Endodermal cell (in vitro differentiated cells): ENCODE data around the gene ABI2. TPM values are rescaled to one million over a fixed set of nuclear protein-coding genes. Genes with fewer than 3 reads are reported as not detected.

Experiments
- DNase-seq: peaks from one replicate; pipeline ENCODE4 v3.0.0-alpha.2; 2017
- H3K27ac ChIP-seq: 2 replicates; pipeline ENCODE4 v1.5.1; 2013; ENCODE audit warnings: mild to moderate bottlenecking, low read depth, low read length, moderate library complexity
- H3K27me3 ChIP-seq: 2 replicates; pipeline ENCODE4 v1.6.1; 2013; ENCODE audit warnings: mild to moderate bottlenecking, low read length, moderate library complexity; ENCODE audit not compliant: insufficient read depth, control insufficient read depth, poor library complexity, severe bottlenecking
- H3K36me3 ChIP-seq: 2 replicates; pipeline ENCODE4 v1.7.0; 2013; ENCODE audit warnings: mild to moderate bottlenecking, low read length, moderate library complexity; ENCODE audit not compliant: control insufficient read depth, insufficient read depth
- H3K4me1 ChIP-seq: one replicate; pipeline ENCODE4 v1.7.0; 2013; ENCODE audit warnings: low read length; ENCODE audit not compliant: control insufficient read depth, insufficient read depth
- H3K4me3 ChIP-seq: 2 replicates; pipeline ENCODE4 v1.5.1; 2013; ENCODE audit warnings: mild to moderate bottlenecking, low read length, moderate library complexity
- H3K9ac ChIP-seq: 2 replicates; pipeline ENCODE4 v1.6.1; 2013; ENCODE audit warnings: mild to moderate bottlenecking, low read length, moderate library complexity; ENCODE audit not compliant: poor library complexity, severe bottlenecking; ENCODE audit errors: extremely low read depth
- H3K9me3 ChIP-seq: 2 replicates; pipeline ENCODE4 v1.6.1; 2013; ENCODE audit warnings: mild to moderate bottlenecking, low read length, moderate library complexity; ENCODE audit not compliant: control insufficient read depth
- H3K27ac Mint-ChIP-seq: 2 replicates; pipeline ENCODE4 v1.8.0; 2020; ENCODE audit warnings: mixed read lengths
- H3K27me3 Mint-ChIP-seq: 2 replicates; pipeline ENCODE4 v1.8.0; 2021; ENCODE audit warnings: mild to moderate bottlenecking, mixed read lengths; ENCODE audit not compliant: insufficient read depth
- H3K36me3 Mint-ChIP-seq: 2 replicates; pipeline ENCODE4 v1.8.0; 2020; ENCODE audit warnings: low read depth, mixed read lengths
- H3K4me1 Mint-ChIP-seq: 2 replicates; pipeline ENCODE4 v1.8.0; 2020; ENCODE audit warnings: mixed read lengths
- H3K4me3 Mint-ChIP-seq: 2 replicates; pipeline ENCODE4 v1.8.0; 2020; ENCODE audit warnings: mild to moderate bottlenecking, moderate library complexity, mixed read lengths
- H3K9me3 Mint-ChIP-seq: 2 replicates; pipeline ENCODE4 v1.8.0; 2020; ENCODE audit warnings: mild to moderate bottlenecking, mixed read lengths
- WGBS, 2 experiments: methylation state at CpG; one replicate each; pipeline versions ENCODE4 v1.1.5 to v1.1.7; 2013; ENCODE audit warnings: missing lambda C conversion rate in 2 of 2, mixed read lengths in 1 of 2; ENCODE audit not compliant: insufficient coverage in 1 of 2, insufficient read length in 1 of 2; 5-methylcytosine and 5-hydroxymethylcytosine counted together
- total RNA-seq, 2 donors: library from RNA; stranded (reverse); fragmentation: NEBNext Ultra II Directional in 1 of 2; extraction: Animal tissue kit (Norgen Biotek cat#: 25700) in 1 of 2; gene quantifications; 2 replicates in 1 of 2; 3 replicates in 1 of 2; pipeline ENCODE4 v1.2.1, GENCODE V29; 2021
- TF ChIP-seq, protein P1 (sequence below): fragments of 200-600 bp; sonication (generic); conservative IDR thresholded peaks from 2 replicates; pipeline ENCODE4 v1.5.0; 2021; ENCODE audit warnings: antibody characterized with exemption, mild to moderate bottlenecking

ABI2 gene
- total RNA-seq, 2 donors from 2014 or later = 115 to 139 TPM

DNA sequence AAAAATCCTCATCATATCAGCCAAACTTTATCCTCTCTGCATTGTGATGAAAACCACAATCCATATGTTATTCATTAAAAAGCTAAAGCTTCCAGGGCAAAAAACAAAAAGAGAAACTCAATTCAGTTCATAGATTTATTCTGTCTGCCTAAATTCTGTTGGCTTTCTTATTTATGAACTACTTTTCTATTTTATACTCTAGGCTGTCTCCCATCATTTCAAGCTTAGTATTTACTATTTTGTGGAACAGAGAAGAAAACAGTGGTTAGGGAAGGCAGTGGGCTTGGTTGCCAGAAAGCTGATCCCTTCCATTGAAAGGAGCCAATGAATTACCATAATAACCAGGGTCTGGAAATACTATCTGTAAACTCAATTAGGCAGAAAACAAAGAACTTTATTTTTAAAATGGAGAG lies 135.1 kb downstream of the ABI2 start:
- Histone ChIP-seq H3K27ac (no peak overlapping the region), H3K9ac (no peak overlapping the region), H3K4me1 (no peaks in the 10 kb centered on the region), H3K36me3 (peaks cover 33% of the 10 kb centered on the region), H3K27me3 (no peaks in the 10 kb centered on the region), H3K4me3 (no peak overlapping the region), H3K9me3 (no peaks in the 10 kb centered on the region)
- no peak for DNase-seq
- H3K27me3 Mint-ChIP-seq = no peaks in the 10 kb centered on the region
- no peaks in the 10 kb centered on the region for H3K9me3 Mint-ChIP-seq
- no peak overlapping the region for H3K27ac Mint-ChIP-seq
- no peak overlapping the region for H3K4me3 Mint-ChIP-seq
- TF ChIP-seq, protein P1, sequence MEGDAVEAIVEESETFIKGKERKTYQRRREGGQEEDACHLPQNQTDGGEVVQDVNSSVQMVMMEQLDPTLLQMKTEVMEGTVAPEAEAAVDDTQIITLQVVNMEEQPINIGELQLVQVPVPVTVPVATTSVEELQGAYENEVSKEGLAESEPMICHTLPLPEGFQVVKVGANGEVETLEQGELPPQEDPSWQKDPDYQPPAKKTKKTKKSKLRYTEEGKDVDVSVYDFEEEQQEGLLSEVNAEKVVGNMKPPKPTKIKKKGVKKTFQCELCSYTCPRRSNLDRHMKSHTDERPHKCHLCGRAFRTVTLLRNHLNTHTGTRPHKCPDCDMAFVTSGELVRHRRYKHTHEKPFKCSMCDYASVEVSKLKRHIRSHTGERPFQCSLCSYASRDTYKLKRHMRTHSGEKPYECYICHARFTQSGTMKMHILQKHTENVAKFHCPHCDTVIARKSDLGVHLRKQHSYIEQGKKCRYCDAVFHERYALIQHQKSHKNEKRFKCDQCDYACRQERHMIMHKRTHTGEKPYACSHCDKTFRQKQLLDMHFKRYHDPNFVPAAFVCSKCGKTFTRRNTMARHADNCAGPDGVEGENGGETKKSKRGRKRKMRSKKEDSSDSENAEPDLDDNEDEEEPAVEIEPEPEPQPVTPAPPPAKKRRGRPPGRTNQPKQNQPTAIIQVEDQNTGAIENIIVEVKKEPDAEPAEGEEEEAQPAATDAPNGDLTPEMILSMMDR = no peak
- peaks cover 18% of the 10 kb centered on the region for H3K36me3 Mint-ChIP-seq
- H3K4me1 Mint-ChIP-seq = no peaks in the 10 kb centered on the region

DNA sequence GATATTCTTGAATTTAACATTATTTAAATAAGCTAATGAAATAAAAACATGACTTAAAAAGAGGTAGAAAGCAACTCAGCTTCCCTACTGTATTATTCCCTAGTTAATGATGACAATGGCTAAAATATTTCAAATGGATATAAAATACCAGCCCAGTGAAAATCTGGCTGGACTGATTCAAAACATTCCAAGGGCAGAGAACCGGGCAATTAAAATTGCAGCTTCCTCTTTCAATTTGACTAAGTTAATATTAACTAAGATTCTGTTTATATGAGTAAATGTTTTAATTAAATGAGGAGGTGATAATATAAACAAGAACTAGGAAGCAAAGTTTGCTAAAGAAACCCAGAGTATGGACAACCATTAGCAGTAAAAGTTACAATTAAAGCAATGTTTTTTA lies 141.4 kb downstream of the ABI2 start:
- no peaks in the 10 kb centered on the region for H3K36me3 Mint-ChIP-seq
- no peaks in the 10 kb centered on the region for H3K36me3 ChIP-seq
- WGBS, 2 experiments = 100% methylated on average over 1 of the region's 1 CpG; no CpG with 5 or more reads in 1 of the 2 experiments

DNA sequence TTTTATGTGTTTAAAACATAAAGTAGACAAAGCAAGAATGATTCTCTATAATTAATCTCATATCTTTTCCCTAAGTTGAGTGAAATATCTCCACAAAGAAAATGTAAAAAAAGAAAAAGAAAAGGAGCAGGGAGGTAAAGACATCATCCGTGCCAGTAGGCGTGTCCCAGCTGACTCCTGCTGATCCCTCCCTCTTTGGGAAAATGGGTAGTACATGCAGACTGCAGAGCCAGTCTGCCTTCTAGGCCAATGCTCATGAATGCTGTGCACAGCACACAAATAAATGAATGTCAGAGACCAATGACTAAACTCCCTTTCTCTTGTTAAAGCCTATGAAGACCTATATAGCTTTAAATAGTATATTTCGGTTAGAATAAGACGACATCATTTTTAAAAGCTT lies 142.2 kb downstream of the ABI2 start:
- H3K27me3 Mint-ChIP-seq = no peaks in the 10 kb centered on the region
- no peaks in the 10 kb centered on the region for H3K9me3 Mint-ChIP-seq
- DNase-seq = no peak
- no peaks in the 10 kb centered on the region for H3K4me1 ChIP-seq
- 87 to 92% methylated on average over 3 to 4 of the region's 4 CpGs for WGBS, 2 experiments
- no peak overlapping the region for H3K27ac ChIP-seq
- TF ChIP-seq, protein P1 = no peak
- no peaks in the 10 kb centered on the region for H3K9me3 ChIP-seq
- no peak overlapping the region for H3K4me3 ChIP-seq
- H3K27ac Mint-ChIP-seq = no peak overlapping the region
- no peak overlapping the region for H3K4me3 Mint-ChIP-seq
- H3K4me1 Mint-ChIP-seq = no peaks in the 10 kb centered on the region
- H3K36me3 Mint-ChIP-seq = no peaks in the 10 kb centered on the region
- H3K9ac ChIP-seq = no peak overlapping the region
- no peaks in the 10 kb centered on the region for H3K27me3 ChIP-seq
- no peaks in the 10 kb centered on the region for H3K36me3 ChIP-seq

More for the DNA sequence above, 141.4 kb downstream of the ABI2 start:
- TF ChIP-seq, protein P1 = no peak
- H3K27me3 Mint-ChIP-seq = no peaks in the 10 kb centered on the region
- Histone ChIP-seq H3K4me3 (no peak overlapping the region), H3K9ac (no peak overlapping the region), H3K27ac (no peak overlapping the region), H3K27me3 (no peaks in the 10 kb centered on the region), H3K9me3 (no peaks in the 10 kb centered on the region), H3K4me1 (no peaks in the 10 kb centered on the region)
- no peak overlapping the region for H3K4me3 Mint-ChIP-seq
- no peak overlapping the region for H3K27ac Mint-ChIP-seq
- no peak for DNase-seq
- no peaks in the 10 kb centered on the region for H3K9me3 Mint-ChIP-seq
- no peaks in the 10 kb centered on the region for H3K4me1 Mint-ChIP-seq
